Hematopoietic multipotent progenitor cell treated with erythropoietin and hydrocortisone succinate and interleukin-3 and kit ligand, for 8 days (in vitro differentiated cells): ENCODE measurements around the gene SMYD1.

Source experiments
- DNase-seq: peaks from one replicate; pipeline ENCODE4 v3.0.0-alpha.2; 2015

Gene SMYD1

GRCh38 chr2:88057437-88057844 lies 10.2 kb upstream of the SMYD1 start:
- peak; percentile 81 for DNase-seq

- DNase-seq: no peak
Measured at GRCh38 chr2:88058191-88058590, 9.4 kb upstream of the SMYD1 start.

GRCh38 chr2:88059979-88060906 lies 7.4 kb upstream of the SMYD1 start:
- DNase-seq: peak; percentile 59

- no peak for DNase-seq
Measured at GRCh38 chr2:88060907-88061275, 6.7 kb upstream of the SMYD1 start.

- peak; percentile 49 for DNase-seq
Measured at GRCh38 chr2:88061295-88061694, 6.3 kb upstream of the SMYD1 start.

GRCh38 chr2:88066543-88066942 lies 1.1 kb upstream of the SMYD1 start:
- no peak for DNase-seq

GRCh38 chr2:88067189-88067588 lies 436 bp upstream of the SMYD1 start:
- no peak for DNase-seq

- no peak for DNase-seq
Measured at GRCh38 chr2:88068044-88068443, 419 bp downstream of the SMYD1 start.

- no peak for DNase-seq
Measured at GRCh38 chr2:88069117-88069516, 1.5 kb downstream of the SMYD1 start.

- no peak for DNase-seq
Measured at GRCh38 chr2:88070055-88070454, 2.4 kb downstream of the SMYD1 start.

- no peak for DNase-seq
Measured at GRCh38 chr2:88071365-88071764, 3.7 kb downstream of the SMYD1 start.

- no peak for DNase-seq
Measured at GRCh38 chr2:88074150-88074549, 6.5 kb downstream of the SMYD1 start.

- DNase-seq: no peak
Measured at GRCh38 chr2:88074854-88075292, 7.2 kb downstream of the SMYD1 start.

GRCh38 chr2:88077080-88077479 lies 9.5 kb downstream of the SMYD1 start:
- DNase-seq: no peak

- DNase-seq: no peak
Measured at GRCh38 chr2:88078643-88079172, 11.1 kb downstream of the SMYD1 start.

- DNase-seq: no peak
Measured at GRCh38 chr2:88080545-88080944, 12.9 kb downstream of the SMYD1 start.

GRCh38 chr2:88081924-88082608 lies 14.4 kb downstream of the SMYD1 start:
- no peak for DNase-seq

GRCh38 chr2:88082781-88083180 lies 15.2 kb downstream of the SMYD1 start:
- no peak for DNase-seq

- no peak for DNase-seq
Measured at GRCh38 chr2:88085099-88085498, 17.5 kb downstream of the SMYD1 start.

GRCh38 chr2:88085602-88086001 lies 18.0 kb downstream of the SMYD1 start:
- DNase-seq: no peak

GRCh38 chr2:88086401-88086800 lies 18.8 kb downstream of the SMYD1 start:
- DNase-seq: no peak

GRCh38 chr2:88087073-88087472 lies 19.4 kb downstream of the SMYD1 start:
- no peak for DNase-seq

- no peak for DNase-seq
Measured at GRCh38 chr2:88087763-88088162, 20.1 kb downstream of the SMYD1 start.

GRCh38 chr2:88088999-88089398 lies 21.4 kb downstream of the SMYD1 start:
- DNase-seq: no peak
